A172 (cell line): Measurements from ENCODE around the gene SYMPK. TPM values are rescaled to one million over a fixed set of nuclear protein-coding genes. Genes with fewer than 3 reads are reported as not detected.
"Not testable (repeated sequence)": the region's sequence is repeated elsewhere in the genome, so short reads cannot be mapped to it uniquely, and the experiment has no call there.

Source experiments
- DNase-seq: peaks from one replicate; pipeline ENCODE4 v3.0.0-alpha.2; 2015; ENCODE audit warnings: low spot score
- total RNA-seq: library from RNA; depleted of rRNA; stranded (reverse); fragments of >200 nt; shearing (Covaris generic); gene quantifications from 2 replicates; pipeline ENCODE4 v1.2.3, GENCODE V29; 2014

SYMPK gene
- total RNA-seq, 1 experiment from 2014 or later = 25.5 TPM

DNA sequence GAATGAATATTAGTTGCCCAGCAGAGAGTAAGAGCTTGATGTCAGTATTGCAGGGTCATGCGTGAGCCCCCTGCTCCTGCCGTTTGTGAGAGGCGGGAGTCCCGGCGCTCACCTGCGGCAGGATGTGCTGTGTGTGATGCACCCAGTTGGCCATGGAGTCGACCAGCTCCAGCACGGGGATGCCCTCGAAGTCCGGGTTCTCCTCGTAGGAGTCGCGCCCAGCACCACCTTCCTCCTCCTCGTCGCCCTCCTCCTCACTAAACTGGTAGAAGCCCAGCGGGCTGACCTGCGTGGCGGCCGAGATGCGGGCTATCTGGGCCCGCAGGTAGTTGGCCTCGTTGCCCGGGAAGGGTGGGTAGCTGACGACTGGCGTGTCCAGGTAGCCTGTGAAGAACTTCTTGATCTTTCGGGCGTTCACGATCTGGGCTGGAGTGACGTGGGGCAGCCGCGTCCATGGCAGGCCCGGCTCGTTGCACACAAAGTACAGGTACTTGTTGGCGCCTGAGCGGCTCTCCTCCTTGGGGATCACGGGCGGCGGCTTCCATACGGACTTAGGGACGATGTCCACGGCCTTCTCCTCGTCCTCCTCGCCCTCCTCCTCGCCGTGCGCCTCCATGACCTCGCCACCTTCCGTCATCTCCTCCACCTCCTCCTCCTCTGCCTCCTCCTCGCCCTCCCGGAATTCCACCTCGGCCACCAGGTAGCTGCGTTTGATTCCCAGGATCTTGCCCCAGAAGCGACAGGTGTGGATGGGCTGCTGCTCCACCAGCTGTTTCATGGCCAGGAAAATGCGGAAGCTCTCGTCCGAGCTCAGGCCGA lies 58.6 kb downstream of the SYMPK start:
- no peak for DNase-seq

DNA sequence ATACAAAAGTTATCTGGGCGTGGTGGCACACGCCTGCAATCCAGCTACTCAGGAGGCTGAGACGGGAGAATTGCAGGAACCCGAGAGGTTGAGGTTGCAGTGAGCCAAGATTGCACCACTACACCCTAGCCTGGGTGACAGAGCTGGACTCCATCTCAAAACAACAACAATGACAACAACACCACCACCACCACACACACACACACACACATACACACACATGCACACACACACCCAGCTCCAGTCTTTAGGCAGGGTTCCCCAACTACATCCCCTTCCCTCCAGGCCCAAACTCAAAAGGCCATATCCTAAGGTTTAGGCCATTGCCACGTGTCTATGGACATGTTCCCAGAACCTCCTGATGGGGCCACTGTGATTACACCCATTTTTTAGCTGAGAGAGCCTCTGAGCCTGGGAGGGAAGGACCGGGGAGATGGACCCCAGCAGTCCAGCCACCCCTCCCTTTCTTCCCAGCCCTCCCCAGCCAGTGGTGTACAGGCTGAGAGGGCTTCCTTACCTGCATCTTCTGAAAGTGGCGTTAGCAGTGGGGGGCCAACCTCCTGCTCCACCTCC lies 61.3 kb downstream of the SYMPK start:
- no peak for DNase-seq

DNA sequence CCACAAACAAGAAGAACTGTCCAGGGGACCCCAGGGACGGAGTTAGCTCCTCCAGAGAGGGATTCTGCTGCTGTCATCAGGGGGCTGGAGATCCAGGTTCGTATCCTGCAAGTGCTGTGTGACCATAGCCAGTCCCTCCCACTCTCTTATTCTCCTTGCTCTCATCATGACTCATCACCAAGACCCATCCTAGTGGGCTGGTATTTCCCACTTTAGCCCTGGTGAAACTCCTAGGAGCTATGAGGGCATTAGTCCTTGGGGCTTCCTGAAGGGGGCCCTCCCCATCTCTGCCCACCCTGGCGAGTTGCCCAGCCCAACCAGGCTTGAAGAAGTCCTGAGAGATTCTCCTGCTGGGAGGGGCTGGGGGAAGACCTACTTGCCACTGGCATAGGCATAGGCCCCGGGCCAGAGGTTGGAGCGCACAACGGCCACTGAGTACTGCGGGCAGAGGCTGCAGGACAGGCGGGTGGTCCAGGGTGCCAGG lies 62.8 kb downstream of the SYMPK start:
- DNase-seq = peak; percentile 58

DNA sequence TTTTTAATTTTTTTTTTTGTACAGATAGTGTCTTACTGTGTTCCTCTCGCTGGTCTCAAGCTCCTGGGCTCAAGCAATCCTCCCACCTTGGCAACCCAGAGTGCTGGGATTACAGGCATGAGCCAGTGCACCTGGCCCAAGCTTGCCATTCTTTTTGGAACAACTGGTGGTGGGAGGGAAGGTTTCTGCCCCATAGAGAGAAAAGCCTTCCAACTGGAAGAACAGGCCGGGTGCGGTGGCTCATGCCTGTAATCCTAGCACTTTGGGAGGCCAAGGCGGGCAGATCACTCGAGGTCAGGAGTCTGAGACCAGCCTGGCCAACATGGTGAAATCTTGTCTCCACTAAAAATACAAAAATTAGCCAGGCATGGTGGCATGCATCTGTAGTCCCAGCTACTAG lies 63.4 kb downstream of the SYMPK start:
- not testable (repeated sequence) for DNase-seq

DNA sequence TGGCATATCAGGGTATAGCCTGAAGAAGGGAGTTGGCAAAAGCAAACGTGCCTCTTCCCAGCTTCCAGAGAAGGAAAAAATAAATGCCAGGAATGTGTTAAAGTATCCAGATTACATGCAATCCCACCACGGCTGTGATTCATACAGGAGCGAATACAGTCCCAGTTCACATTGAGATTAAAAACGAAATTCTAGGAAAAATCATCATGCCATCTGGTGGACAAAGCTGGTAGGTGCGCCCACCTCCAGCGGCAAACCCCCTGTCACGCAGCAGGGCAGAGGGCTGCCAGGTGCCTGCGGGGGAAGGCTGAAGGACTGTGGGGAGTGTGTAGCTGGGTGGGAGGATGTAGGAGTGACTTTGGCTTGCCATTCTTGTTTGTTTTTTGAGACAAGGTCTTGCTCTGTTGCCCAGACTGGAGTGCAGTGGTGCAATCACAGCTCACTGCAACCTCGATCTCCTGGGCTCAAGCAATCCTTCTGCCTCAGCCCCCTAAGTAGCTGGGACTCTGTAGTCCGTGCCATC lies 63.9 kb downstream of the SYMPK start:
- DNase-seq = peak; percentile 48

DNA sequence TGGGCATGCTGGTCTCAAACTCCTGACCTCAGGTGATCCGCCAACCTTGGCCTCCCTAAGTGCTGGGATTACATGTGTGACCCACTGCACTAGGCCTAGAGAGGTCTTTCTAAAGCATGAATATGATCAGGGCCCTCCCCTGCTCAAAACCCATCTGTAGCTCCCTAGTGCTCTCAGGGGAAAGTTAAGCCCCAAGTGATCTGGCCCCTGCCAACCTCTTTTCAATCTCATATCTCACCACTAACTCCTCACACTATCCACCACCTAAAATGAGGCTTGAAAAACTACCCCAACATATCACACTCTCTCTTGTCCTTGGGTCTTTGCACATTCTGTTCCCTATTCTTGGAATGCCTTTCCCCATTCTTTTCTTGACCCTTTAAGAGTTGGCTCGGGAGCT lies 68.3 kb downstream of the SYMPK start:
- DNase-seq = no peak

DNA sequence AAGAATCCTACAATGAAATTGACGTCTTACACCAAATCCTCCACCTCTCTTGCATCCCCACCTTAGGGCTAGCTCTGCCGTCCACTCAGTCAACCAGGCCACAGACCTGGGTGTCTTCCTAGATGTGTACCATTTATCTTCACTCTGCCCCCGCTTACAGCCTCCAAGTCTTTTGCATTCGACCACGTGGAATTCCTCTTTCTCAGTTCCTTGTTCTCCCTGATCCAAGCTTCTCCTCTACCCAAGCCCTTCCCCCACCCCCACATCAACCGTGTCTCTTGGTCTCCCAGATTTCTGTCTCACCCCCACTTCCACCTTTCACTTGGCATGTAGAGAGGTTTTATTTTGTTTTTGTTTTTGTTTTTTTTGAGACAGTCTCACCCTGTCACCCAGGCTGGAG lies 69.1 kb downstream of the SYMPK start:
- no peak for DNase-seq

DNA sequence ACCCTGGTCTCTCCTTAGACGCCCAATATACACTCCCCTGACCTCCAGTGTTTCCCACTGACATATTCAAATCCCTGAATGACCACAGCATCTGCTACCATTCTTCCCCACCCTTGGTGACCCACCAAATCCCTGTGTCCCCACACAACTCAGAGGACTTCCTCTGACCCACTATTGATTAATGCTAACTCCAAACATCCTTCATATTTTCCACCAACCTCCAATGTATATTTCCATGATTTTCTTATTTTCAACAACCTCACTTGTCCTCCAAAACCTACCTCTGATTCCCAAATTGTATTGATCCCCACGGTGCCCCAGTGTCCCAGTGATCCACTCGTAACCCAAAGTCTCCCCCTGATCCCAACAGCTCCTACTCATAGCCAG lies 69.8 kb downstream of the SYMPK start:
- DNase-seq = no peak

DNA sequence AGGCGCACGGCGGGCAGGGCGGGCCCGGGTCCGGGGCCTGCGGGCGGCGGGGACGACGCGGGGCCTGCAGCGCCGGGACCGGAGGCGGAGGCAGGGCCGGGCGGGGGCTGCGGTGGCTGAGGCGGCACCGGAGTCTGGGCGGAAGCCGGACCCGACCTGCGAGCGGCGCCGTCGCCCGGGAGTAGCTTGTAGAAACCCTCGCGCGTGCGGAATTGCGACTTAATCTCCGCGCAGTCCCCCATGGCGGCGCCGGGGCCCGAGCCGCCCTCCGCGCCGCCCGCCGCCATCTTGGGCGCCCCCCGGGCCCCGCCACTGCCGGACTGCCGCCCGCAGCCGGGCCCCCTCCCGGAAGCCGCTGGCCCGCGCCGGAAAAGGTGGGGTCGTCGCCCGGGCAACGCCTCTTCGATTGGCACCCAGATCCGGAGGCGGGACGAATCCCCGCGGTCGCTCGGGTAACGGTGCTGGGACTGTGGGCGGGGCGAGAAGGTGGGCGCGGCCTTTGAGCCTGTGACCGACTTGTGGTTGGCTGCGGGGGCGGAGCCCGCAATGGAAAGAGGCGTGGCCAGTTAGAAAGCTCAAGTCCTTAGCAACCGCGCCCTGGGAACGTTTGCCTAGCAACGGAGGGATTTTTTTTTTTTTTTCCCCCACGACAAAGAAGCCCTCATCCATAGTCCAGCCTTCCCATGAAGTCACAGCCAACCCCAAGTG lies 70.3 kb downstream of the SYMPK start, which contains the start of gene DMWD:
TSS of gene DMWD (minus strand) at position 376 of the 708 bp plus-strand sequence. CDS start at position 287, 89 bp downstream.
- peak; percentile 91 for DNase-seq

DNA sequence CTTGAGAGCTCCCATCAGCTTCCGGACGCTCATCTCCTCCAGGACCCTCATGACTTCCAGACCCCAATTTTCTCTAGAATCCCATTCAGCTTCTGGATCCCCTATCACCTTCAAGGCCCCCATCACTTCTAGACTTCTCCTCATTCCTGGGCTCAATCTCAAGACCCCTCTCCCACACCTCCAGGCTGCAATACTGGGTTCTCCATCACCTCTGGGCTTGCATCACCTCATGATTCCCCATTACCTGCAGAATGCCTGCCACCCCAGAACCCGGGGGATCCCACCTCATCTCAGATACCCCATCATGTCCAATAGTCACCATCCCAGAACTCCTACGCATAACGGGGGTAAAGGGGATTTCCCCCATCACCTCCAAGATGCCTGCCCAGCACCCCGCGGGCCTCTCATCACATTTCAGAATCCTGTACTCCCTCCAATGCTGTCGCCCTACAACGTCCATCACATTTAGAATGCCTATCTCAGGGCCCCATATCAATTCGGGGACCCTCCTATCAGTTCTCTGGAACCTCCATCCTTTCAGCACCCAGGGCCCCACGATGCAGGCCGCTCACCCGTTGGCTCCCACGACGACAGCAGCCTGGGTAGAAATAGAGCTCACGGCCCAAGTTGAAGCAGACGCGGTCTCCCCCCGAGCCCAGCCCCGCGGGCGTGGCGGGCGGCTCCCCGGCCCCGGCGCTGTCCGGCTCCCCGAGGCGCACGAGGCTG lies 71.0 kb downstream of the SYMPK start:
- DNase-seq = no peak

DNA sequence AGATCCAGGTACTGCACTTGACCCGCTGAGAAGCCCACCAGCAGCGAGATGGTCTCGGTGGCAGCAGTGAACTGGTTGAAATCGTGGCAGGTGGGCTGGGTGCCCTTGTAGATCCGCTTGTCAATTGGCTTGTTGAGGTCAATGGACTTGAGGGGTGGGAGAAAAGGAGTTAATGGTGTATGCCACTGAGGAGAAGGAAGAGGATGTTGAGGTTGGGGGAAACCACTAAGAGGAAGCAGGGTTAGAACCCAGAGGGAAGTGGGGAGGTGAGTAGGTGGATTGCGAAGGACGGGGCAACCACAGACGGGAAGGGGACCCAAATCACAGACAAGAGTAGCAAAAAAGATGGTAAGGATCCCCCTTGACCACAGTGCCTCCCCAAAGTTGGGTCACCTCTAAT lies 72.0 kb downstream of the SYMPK start:
- no peak for DNase-seq

DNA sequence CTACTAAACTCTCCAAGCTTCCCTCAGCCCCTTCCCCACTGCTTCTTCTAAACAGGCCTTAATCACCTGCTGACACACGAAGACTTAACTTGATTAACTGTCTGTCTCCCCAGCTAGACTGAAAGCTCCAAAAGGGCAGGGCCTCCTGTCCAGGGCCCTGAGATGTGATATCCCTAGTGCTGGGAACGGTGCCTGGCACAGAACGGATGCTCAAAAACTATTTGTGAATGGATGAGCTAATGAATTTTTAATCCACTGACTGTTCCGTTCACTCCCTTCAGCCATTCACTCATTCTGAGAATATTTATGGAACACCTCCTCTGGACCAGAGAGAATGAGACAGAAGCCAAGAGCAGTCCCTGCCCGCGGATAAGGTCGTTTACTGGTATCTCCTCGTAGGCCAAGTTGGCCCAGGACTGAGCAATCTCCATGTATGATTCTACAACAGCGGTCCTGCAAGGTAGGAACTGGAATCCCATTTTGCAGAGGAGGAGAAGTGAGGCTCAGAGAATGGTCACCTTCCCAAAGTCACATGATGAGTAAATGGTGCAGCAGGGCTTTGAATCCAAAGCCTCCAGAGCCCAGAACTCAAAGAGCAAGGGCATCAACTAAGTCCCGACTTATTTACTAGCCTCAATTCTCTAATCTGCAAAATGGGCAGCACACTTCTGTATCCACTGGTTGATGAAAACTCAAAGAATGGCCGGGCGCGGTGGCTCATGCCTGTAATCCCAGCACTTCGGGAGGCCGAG lies 73.7 kb downstream of the SYMPK start:
- no peak for DNase-seq

DNA sequence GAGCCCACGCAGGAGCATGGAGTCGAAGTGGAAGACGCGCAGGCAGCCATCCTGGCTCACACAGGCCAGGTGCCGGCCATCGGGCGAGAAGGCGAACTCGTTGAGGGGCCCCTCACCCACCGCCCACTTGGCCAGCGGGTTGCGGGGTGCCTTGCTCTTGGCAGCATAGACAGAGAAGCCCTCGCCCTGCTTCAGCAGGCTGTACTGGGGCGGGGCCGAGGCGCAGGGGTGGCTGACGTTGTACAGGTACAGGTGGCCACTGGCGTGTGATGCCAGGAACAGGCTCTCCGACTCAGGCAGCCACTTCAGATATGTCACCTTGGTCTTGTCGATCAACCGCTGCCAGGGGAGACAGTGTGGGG lies 76.4 kb downstream of the SYMPK start:
- no peak for DNase-seq

DNA sequence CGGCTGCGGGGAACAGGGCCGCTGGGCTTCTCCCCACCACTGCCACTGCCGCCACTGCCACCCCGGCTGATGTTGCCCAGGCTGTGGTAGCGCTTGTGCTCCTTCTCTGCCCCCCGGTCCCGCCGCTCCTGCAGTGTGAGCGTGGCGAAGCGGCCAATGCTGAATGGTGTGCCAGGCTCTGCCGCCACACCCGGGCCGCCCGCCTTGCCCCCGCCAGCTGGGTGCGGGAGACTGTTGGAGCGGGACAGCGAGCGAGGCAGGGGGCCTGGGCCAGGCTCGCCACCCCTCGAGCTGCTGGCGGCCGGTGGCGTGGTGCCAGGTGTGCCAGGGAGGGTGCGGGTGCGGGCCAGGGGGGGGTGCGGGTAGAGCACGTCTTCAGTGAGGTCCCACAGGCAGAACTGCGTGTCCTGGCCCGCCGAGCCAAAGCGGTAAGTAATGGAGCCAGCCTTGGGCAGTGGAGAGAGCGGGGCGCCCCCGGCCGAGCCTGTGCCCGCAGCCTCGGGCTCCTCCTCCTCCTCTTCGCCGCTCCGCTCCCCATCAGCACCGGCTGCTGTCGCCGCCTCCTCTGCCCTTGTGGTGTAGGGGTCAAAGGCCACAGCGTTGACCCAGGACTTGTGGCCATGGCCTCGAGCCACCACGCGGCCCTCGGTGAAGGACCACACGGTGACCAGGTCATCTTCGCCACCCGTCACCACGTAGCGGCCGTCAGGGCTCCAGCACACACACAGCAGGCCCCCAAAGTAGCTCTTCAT lies 77.0 kb downstream of the SYMPK start:
- DNase-seq = no peak

DNA sequence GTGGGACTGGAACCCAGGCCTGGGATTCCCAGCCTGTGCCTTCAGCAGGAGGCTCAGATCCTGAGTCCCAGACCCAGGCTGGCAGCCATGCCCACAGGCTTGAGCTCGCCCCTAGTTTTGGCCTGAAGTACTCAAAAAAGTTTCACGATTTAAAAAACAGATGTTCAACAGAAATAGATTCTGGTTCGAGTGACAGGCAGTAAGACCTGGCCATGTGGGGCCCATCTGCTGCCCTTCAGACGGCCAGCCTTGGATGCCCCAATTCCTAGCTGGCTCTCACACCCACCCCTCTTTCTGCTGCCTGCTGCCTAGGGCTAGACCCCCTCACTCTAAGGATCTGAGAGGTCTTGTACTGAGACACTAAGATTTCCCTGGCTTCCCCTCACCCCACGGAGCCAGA lies 77.8 kb downstream of the SYMPK start:
- no peak for DNase-seq

DNA sequence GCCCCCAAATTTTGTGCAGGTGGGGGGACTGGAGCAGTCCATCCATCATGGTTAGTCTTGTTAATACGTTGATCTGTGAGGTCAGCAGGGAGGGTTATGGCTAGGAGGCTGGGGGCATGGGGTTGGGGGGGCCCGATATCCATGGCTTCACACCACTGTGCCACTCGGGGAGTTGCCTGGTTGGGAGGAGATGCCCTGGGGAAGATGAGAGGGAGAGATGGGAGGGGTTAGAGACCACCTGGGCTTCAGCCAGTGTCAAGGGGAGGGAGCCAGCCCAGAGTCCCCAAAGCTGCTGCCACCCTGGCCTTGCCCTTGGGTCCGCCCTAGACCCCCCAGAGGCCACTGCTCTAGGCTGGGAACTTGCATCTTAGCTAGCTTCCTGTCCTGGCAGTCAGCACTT lies 78.9 kb downstream of the SYMPK start:
- DNase-seq = no peak

DNA sequence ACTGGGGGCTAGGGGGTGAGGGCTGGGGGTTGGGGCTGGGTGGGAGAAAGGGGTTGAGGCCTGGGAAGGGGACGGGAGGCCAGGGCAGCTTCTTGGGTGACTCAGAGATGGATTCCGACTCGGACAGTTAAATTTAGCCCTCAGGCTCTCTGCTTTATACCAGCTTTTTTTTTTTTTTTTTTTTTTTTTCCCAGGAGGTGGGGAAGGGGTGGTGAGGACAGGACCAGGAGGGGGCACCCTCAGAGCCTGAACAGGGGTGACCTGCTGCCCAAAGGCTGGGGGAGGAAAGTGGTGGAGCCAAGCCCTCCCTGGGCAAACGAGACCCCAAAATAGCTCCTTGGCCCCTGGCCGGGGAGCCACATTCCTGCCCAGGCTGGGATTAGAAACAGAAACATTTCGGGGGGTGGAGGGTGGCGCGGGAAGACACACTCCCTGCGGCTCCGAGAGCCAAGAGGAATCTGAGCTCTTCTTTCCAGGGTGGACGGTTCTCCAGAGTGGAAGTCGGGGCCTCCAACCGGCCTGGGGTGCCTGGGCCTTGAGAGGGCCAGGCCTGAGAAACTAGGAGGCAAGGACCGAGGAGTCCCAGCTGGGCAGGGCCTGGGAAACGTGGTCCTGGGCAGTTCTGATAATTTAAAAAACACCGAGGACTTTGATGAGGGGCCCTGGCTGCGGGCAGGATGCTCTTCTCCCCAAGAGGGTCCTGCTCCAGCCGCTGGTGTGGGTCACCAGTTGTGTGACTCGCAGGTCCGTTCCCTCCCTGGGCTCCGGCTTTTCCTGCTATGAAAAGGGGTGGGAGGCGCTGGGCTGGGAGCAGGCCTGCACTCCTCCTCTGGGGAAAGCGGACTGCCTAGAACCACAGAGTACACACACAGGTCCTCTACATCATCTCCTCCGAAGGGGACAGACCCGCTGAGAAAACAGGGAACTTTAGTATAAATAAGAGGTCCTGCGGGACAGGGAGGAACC lies 79.8 kb downstream of the SYMPK start:
- peak; percentile 71 for DNase-seq

DNA sequence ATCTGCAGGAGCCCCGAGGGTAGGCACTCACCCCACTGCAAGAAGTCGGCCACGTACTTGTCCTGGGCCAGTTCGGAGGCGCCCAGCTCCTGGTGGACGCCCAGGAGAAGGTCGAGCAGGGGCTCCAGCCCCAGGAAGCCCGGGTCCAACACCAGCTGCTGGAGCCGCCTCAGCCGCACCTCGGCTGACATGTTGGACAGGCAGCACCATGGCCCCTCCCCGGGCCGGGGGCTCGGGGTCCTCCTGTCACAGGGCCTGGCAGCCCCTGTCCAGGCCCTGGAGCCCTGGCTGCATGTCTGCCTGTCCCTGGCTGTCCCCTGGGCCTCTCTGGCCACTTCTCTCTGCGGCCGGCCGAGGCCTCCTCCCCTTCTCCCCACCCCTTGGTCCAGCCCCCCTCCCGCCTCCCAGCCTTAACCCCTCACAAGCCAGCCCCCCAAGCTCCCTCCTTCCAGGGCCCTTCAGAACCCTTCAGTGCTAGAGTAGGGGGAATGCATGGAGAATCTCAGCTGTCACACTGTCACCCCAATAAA lies 80.7 kb downstream of the SYMPK start, which contains the start of gene DMPK:
TSS of gene DMPK (minus strand) at position 329 of the 530 bp plus-strand sequence. CDS start at position 191, 138 bp downstream.
- no peak for DNase-seq
